Activated CD8-positive, alpha-beta memory T cell treated with anti-CD3 and anti-CD28 coated beads for 48 hours (primary cell): ENCODE measurements around the gene CDK5RAP2.

ENCODE experiments used
- DNase-seq, 3 experiments: peaks; one replicate each; pipeline ENCODE4 v3.0.0-alpha.2; 2020; ENCODE audit warnings: low read depth in 2 of 3, low spot score in 2 of 3

CDK5RAP2 gene

DNA sequence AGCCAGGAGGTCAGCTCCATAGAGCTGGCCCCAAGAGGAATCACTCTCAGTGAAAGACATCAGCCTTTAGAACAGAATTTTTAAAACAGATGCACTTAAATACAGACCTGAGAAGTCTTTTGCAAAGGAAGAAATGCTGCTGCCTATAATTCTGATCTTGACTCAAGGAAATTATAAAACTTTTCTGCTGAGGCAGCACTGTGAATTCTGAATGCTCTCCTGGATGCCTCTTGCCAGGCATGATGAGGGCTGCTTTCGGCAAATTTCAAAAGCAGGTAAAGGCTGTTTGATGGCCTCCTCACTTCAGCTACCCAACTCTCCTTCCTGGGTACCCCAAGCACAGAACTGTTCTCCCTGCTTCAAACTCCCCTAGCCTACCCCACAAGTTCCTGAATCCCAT lies 174.8 kb downstream of the CDK5RAP2 start:
- DNase-seq, result no peak

- no peak for DNase-seq
Observed at GRCh38 chr9:120403543-120403856, 176.5 kb downstream of the CDK5RAP2 start.

GRCh38 chr9:120402741-120403542 lies 177.0 kb downstream of the CDK5RAP2 start:
- no peak for DNase-seq

DNA sequence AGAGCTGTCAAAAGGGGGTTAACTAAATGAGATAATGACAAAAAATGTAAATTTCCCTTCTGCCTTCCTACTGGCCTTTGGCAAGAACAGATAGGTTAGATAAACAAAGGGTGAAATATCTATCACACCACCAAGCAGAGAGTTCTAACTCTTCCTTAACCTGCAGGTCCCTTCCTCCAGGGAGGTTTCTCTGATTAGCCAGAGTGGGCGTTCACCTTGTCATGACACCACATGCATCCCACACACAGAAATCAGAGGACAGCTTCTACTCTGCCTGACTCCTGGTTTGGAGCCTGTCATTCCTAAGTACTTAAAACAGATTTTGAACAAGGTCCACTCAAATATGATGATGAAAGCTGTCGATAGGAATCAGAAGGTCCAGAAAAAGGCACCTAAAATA lies 180.0 kb downstream of the CDK5RAP2 start:
- no peak for DNase-seq

- DNase-seq, result no peak
Observed at GRCh38 chr9:120398286-120398685, 181.7 kb downstream of the CDK5RAP2 start.

DNA sequence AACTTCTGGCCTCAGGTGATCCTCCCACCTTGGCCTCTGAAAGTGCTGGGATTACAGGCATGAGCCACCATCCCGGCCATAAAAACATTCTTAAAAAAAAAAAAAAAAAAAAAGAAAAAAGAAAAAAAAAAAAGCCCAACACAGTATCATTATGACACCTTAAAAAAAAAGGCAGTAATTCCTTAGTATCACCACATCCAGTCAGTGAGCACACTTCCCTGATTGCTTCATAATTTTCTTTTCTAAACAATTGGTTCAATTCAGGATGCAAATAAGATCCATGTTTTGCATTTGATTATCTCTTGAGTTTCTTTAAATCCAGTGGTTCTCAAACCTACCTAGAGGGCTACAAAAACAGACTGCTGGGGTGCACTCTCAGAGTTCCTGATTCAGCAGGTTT lies 182.5 kb downstream of the CDK5RAP2 start:
- DNase-seq, result no peak

DNA sequence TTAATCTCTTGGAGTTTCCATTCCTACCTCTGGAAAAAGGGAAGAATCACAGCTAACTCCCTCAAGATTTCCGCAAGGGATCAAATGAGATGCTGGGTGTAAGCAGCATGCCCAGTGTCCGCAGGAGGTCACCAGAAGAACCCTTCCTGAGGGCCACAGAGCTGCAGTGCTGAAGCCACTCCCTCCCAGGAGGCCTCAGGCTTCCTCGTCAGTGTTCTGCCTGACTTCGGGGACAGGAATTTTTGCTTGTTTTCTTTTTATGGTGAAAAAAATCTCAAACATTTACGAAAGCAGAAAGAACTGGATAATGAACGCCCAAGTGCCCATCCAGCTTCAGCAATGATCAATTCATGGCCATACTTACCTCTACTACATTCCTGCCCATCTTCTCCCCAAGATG lies 183.0 kb downstream of the CDK5RAP2 start:
- DNase-seq, result no peak

DNA sequence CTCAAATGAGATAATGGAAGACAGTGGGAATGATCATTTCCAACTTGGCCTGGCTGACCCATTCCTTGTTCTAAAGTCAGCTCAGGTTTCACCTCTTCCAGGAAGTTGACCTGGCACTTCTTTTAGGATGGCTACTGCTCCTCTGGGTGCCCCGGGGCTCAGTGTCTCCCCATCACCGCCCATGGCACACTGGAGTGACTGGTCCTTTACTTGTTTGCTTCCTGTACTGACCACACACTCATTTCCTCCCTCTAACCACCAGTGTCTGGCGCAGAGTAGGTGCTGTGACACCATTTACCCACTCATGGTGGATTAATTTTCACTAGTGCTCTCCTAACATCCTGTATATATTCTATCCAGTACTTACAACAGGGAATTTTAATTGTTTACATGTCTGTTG lies 183.5 kb downstream of the CDK5RAP2 start:
- DNase-seq, result no peak

DNA sequence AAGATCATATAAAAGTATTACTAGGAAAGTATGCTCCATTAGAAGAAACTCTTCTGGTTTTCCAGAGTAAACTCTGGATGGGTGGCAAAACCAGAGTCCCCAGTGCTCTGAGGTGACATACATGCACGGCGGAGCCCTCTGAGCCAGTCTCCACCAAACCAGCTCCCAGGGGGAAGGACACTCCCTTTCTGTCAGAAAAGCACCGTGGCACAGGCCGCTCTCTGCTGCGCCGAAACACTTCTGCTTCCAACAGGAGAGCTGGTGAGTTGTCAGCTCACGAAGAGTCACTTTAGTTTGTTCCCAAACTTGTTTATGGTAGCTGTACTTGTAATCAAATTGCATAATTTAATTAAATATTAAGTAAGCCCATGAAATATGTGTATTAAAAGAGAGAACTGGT lies 184.6 kb downstream of the CDK5RAP2 start:
- no peak for DNase-seq

- peak in 1 of 3 experiments; percentile 22 for DNase-seq
Observed at GRCh38 chr9:120394058-120394669, 185.8 kb downstream of the CDK5RAP2 start.

- no peak for DNase-seq
Observed at GRCh38 chr9:120393386-120394057, 186.4 kb downstream of the CDK5RAP2 start.

DNA sequence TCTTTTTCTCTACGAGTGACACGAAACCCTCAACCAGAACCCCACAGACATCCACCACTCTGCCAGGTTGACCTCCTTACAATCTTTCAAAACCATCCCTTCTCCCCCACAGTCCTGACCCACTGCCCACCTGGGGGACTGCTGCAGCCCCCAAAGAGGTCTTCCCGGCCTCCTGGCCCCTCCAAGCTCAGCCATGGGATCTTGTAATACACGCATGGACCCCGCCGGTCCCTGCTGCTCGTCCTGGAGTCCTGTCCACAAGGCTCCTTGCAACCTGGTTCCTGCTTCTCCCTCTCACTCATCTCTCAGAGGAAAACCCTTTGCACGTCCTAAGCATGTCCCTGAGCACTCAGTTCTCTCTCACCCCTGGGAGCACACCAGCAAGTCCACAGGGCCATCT lies 187.3 kb downstream of the CDK5RAP2 start:
- no peak for DNase-seq

GRCh38 chr9:120392245-120392644 lies 187.7 kb downstream of the CDK5RAP2 start:
- DNase-seq, result no peak

DNA sequence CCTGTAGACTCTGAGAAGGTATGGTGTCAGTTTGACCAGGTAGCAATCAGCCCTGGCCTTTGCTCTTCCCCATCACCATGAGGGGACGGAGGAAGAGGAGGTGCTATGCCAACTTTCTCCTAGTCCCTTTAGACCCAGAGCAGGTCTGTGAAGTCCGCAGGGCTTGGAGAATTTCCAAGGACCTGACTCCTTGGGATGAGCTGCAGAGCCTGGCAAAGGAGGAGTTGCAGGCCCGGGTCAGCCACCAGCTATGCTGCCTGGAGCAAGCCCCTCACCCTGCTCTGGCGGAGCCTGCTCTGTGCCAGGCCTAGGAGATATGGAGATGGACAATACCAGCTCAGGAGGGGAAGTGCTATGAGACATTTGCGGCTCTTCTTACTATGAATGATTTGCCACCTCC lies 188.3 kb downstream of the CDK5RAP2 start:
- no peak for DNase-seq

- DNase-seq, result no peak
Observed at GRCh38 chr9:120390637-120391190, 189.3 kb downstream of the CDK5RAP2 start.

DNA sequence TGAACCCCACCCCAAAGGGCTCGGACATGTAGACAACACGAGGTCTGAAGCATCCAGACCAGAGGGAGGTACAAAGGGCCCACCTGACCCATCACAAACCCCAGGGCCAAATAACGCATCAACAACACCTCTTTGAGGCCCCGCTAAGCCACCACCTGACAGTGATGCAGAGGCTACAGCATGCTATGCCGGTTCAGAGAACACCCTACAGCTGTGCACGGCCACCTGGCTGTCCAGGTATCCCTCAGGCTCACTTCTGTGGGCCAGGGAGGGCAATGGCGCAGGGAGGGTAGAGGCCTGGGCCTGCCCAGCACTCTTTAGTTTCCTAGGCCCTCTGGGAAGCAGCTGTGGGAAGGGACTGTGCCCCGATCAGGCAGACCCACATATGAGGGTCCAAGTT lies 190.1 kb downstream of the CDK5RAP2 start:
- DNase-seq, result no peak

DNA sequence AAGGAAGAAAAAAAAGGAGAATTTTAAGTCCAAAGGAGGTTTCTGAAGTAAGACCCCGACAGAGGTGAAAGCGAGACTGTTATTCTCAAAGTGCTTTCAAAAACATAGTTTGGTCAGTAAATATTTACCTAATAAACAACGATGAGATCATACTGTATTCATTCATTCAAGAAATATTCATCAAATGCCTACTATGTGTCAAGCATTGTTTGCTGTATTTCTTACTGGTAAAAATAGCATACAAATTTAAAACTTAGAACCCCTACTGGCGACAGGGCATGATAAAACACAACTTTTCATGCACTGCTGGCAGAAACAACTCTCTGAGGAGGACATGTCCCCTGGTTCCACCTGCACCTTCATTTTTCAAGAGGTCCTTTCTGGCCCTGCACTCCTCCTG lies 190.7 kb downstream of the CDK5RAP2 start:
- DNase-seq, result no peak

GRCh38 chr9:120388003-120388855 lies 191.7 kb downstream of the CDK5RAP2 start:
- DNase-seq, result no peak

DNA sequence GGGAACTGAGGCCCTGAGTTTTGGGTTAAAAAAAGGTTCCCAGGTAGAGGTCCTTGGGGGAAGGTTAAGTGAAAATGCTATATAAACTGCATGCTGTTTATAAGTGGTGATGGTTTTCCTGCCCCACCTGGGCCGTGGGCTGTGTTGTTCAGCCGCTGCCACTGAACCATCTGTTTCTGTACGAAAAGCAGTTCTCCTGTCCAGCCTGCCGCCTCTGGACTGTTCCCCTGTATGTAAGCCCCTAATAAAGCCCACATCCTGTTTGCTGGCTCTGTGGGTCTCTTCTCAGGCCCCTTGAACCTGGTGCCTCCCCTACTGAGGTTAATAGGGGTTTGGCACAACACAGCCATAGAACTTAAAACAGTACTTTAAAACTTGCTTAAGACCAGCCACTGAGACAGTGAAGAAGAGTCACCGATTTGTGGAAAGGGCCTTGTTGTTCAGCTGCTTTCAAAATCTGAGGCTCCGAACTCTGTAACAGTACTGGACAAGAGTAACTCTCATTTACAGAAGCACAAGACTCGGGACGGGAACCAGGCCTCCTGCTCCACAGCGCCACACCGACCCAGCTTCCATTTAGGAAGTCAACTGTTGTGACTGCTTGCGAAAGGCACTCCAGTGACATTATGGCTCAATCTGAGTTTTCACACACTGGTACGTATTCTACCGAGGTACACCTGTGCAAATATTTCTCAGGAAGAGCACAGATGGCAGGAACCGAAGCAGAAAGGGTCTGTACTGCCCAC lies 192.5 kb downstream of the CDK5RAP2 start:
- no peak for DNase-seq

GRCh38 chr9:120386390-120387131 lies 193.4 kb downstream of the CDK5RAP2 start:
- no peak for DNase-seq
